ENCODE measurements around the gene NKAIN2.

GRCh38 chr6:124753562-124754105 lies 950.0 kb downstream of the NKAIN2 start:
- no peak for TF ChIP-seq CTCF (IDR thresholded peaks at IDR 0.05)
- TF ChIP-seq POLR2A (IDR thresholded peaks at IDR 0.05): no peak
- TF ChIP-seq POLR2AphosphoS5 (IDR thresholded peaks at IDR 0.05): no peak

All from breast epithelium (tissue), 3 donors.